Endothelial cell of umbilical vein (primary cell): Measurements from ENCODE around the gene KCNA2. TPM values are rescaled to one million over a fixed set of nuclear protein-coding genes. Genes with fewer than 3 reads are reported as not detected.

Source experiments
- BruUV-seq: library from RNA; stranded (reverse); fragments of 400-500 nt; replicated peaks from 2 replicates; lab custom pipeline; 2021; lab: Mats Ljungman, UMichigan
- CTCF ChIA-PET: fragments of 300-600, 350-600 bp; sonication (Branson Sonifier 250); formaldehyde crosslinking; loops from one replicate; lab custom pipeline; 2021; ENCODE audit warnings: antibody characterized with exemption, inconsistent platforms; lab: Charles Lee
- POLR2A ChIA-PET: fragments of 300-600, 350-600 bp; sonication (Branson Sonifier 250); formaldehyde crosslinking; loops from one replicate; lab custom pipeline; 2021; ENCODE audit warnings: antibody characterized with exemption, inconsistent platforms; lab: Charles Lee
- DNase-seq: peaks from one replicate; pipeline ENCODE4 v3.0.0-alpha.2; 2011; ENCODE audit warnings: low read depth, low spot score
- FAIRE-seq: peaks from 2 replicates; lab custom pipeline; 2011; peaks lifted over from hg19 to GRCh38; lab: Jason Lieb, UNC
- H2AFZ ChIP-seq: 2 replicates; pipeline ENCODE4 v1.6.0; 2012; ENCODE audit warnings: low read depth, low read length, control low read depth, inconsistent platforms
- H3K27ac ChIP-seq: 2 replicates; pipeline ENCODE4 v1.5.1; 2011; ENCODE audit warnings: low read depth, mild to moderate bottlenecking, control low read depth, low read length, moderate library complexity; ENCODE audit not compliant: insufficient read depth
- H3K27me3 ChIP-seq, 2 experiments: 2 replicates each; pipeline versions ENCODE4 v1.6.0 to v1.6.1; 2011; ENCODE audit warnings: low read length in 2 of 2, mixed read lengths in 1 of 2; ENCODE audit not compliant: control insufficient read depth in 2 of 2, insufficient read depth in 2 of 2
- H3K36me3 ChIP-seq, 2 experiments: 2 replicates in 1 of 2; 3 replicates in 1 of 2; pipeline ENCODE4 v1.5.1; 2011; ENCODE audit warnings: low read length in 2 of 2, mild to moderate bottlenecking in 1 of 2, moderate library complexity in 1 of 2; ENCODE audit not compliant: control insufficient read depth in 2 of 2, insufficient read depth in 2 of 2; ENCODE audit errors: extremely low read depth in 1 of 2
- H3K4me1 ChIP-seq: 3 replicates; pipeline ENCODE4 v1.5.1; 2011; ENCODE audit warnings: mild to moderate bottlenecking, low read length; ENCODE audit not compliant: control insufficient read depth, insufficient read depth; ENCODE audit errors: extremely low read depth
- H3K4me2 ChIP-seq: 2 replicates; pipeline ENCODE4 v1.6.1; 2011; ENCODE audit warnings: low read length, control low read depth, mixed read lengths; ENCODE audit not compliant: insufficient read depth
- H3K4me3 ChIP-seq, 3 experiments: fragments of 200-600 bp in 1 of 3; sonication (generic), shearing (Covaris generic) in 1 of 3; replicated peaks in 1 of 3; 2 replicates each; pipeline ENCODE4 v1.5.1; 2011 to 2016; ENCODE audit warnings: control low read depth in 3 of 3, low read length in 3 of 3, mild to moderate bottlenecking in 2 of 3, inconsistent platforms in 1 of 3, low read depth in 1 of 3, moderate library complexity in 1 of 3; ENCODE audit not compliant: insufficient read depth in 1 of 3
- H3K79me2 ChIP-seq: 2 replicates; pipeline ENCODE4 v1.6.0; 2012; ENCODE audit warnings: low read length, inconsistent platforms; ENCODE audit not compliant: control insufficient read depth, insufficient read depth
- H3K9ac ChIP-seq: replicated peaks from 2 replicates; pipeline ENCODE3; 2011; ENCODE audit warnings: low read length, control low read depth; ENCODE audit not compliant: insufficient read depth; ENCODE audit errors: extremely low read depth
- H3K9me1 ChIP-seq: replicated peaks from 3 replicates; pipeline ENCODE4 v1.6.0; 2011; ENCODE audit warnings: mild to moderate bottlenecking, low read length; ENCODE audit not compliant: control insufficient read depth, insufficient read depth; ENCODE audit errors: extremely low read depth
- H3K9me3 ChIP-seq: replicated peaks from 2 replicates; pipeline ENCODE4 v1.5.1; 2012; ENCODE audit warnings: low read length, inconsistent platforms; ENCODE audit not compliant: control insufficient read depth, insufficient read depth
- H4K20me1 ChIP-seq: replicated peaks from 2 replicates; pipeline ENCODE3; 2011; ENCODE audit warnings: mild to moderate bottlenecking, low read length; ENCODE audit not compliant: control insufficient read depth, insufficient read depth; ENCODE audit errors: extremely low read depth
- CTCF ChIP-seq, 2 donors: IDR thresholded peaks; 1 replicate in 1 of 2; 2 replicates in 1 of 2; pipeline ENCODE4 v1.5.1; 2011; ENCODE audit warnings: low read length in 2 of 2, mild to moderate bottlenecking in 2 of 2, moderate library complexity in 2 of 2, control low read depth in 1 of 2, inconsistent platforms in 1 of 2, low read depth in 1 of 2; ENCODE audit not compliant: insufficient read depth in 1 of 2; ENCODE audit errors: extremely low read depth in 1 of 2
- EZH2 ChIP-seq: IDR thresholded peaks from 2 replicates; pipeline ENCODE4 v1.6.1; 2012; ENCODE audit warnings: borderline replicate concordance, low read depth, mild to moderate bottlenecking, moderate library complexity, low read length, inconsistent platforms; ENCODE audit not compliant: severe bottlenecking
- FOS ChIP-seq: IDR thresholded peaks from 2 replicates; pipeline ENCODE4 v1.6.1; 2011; ENCODE audit warnings: mild to moderate bottlenecking, low read length, moderate library complexity, borderline replicate concordance; ENCODE audit not compliant: insufficient read depth
- GATA2 ChIP-seq: IDR thresholded peaks from 2 replicates; pipeline ENCODE4 v1.7.0; 2011; ENCODE audit warnings: low read depth, mild to moderate bottlenecking, moderate library complexity, mixed read lengths, low read length; ENCODE audit not compliant: insufficient read length, insufficient read depth
- JUN ChIP-seq: IDR thresholded peaks from 2 replicates; pipeline ENCODE4 v1.6.1; 2011; ENCODE audit warnings: borderline replicate concordance, low read depth; ENCODE audit not compliant: insufficient read length, insufficient read depth
- MAX ChIP-seq: IDR thresholded peaks from 2 replicates; pipeline ENCODE4 v1.6.1; 2011; ENCODE audit not compliant: insufficient read depth, insufficient read length
- MYC ChIP-seq: IDR thresholded peaks from one replicate; pipeline ENCODE4 v1.6.1; 2011; ENCODE audit warnings: mild to moderate bottlenecking, low read depth, low read length
- POLR2A ChIP-seq: IDR thresholded peaks from 2 replicates; pipeline ENCODE4 v1.6.1; 2012; ENCODE audit warnings: low read depth, mild to moderate bottlenecking, control low read depth, low read length
- POLR2AphosphoS5 ChIP-seq: IDR thresholded peaks from 2 replicates; pipeline ENCODE4 v1.6.1; 2012; ENCODE audit warnings: low read depth, mild to moderate bottlenecking, control low read depth, low read length, moderate library complexity; ENCODE audit not compliant: insufficient read depth
- dilution Hi-C: fragments of 300-500 bp; cut with MboI; formaldehyde crosslinking; loops from one replicate; pipeline ENCODE4 v1.15.0; 2019; ENCODE audit warnings: low sequenced_read_pairs; ENCODE audit not compliant: extremely low pct_ligation_motif_present
- intact Hi-C: fragments of 100-400 bp; cut with micrococcal nuclease; formaldehyde crosslinking; loops from one replicate; pipeline ENCODE4 v1.10.0; 2022
- polyA plus RNA-seq, 4 experiments: library from polyadenylated mRNA; depleted of rRNA in 3 of 4; stranded (reverse) in 3 of 4; unstranded in 1 of 4; fragments of >200 nt; gene quantifications; 2 replicates each; pipeline versions ENCODE4 v1.2.1 to v1.2.3, GENCODE V29; 2011 to 2012; ENCODE audit warnings: missing spikeins in 1 of 4
- total RNA-seq: library from RNA; stranded (reverse); gene quantifications from 2 replicates; pipeline ENCODE4 v1.2.3, GENCODE V29; 2021

Gene KCNA2
- total and polyA plus RNA-seq, 2 donors (not counting 3 experiments of a cell fraction or from before 2014, with no cell fraction given), result not detected

- H3K9ac ChIP-seq, result no peak overlapping the region
- H3K4me1 ChIP-seq, result no peaks in the 10 kb centered on the region
- no peak for FAIRE-seq
- dilution Hi-C loops, result no loop called here
- H3K36me3 ChIP-seq, result no peaks in the 10 kb centered on the region
- no peak for TF ChIP-seq JUN
- no peak for TF ChIP-seq POLR2AphosphoS5
- H3K4me3 ChIP-seq, result no peak overlapping the region
- intact Hi-C loops, result loop anchor here (10.0 kb wide), 1 partner anchor 227 kb away; no protein-coding TSS in a partner anchor
- no peak overlapping the region for H3K27ac ChIP-seq
- no peak overlapping the region for H2AFZ ChIP-seq
- H3K9me1 ChIP-seq, result no peaks in the 10 kb centered on the region
- no peaks in the 10 kb centered on the region for H3K9me3 ChIP-seq
- ChIA-PET POLR2A (no interaction called here), CTCF (no interaction called here)
- no peak overlapping the region for H3K4me2 ChIP-seq
- no TSS peak for BruUV-seq
- H3K27me3 ChIP-seq, result peaks cover 13 to 20% of the 10 kb centered on the region in 2 experiments
- H3K79me2 ChIP-seq, result no peaks in the 10 kb centered on the region
- H4K20me1 ChIP-seq, result no peaks in the 10 kb centered on the region
- DNase-seq, result no peak
Observed at GRCh38 chr1:110557481-110557880, 48.7 kb downstream of the KCNA2 start.

GRCh38 chr1:110556471-110556807 lies 49.7 kb downstream of the KCNA2 start:
- H3K4me1 ChIP-seq, result no peaks in the 10 kb centered on the region
- H3K9me1 ChIP-seq, result no peaks in the 10 kb centered on the region
- no peaks in the 10 kb centered on the region for H3K79me2 ChIP-seq
- H3K4me2 ChIP-seq, result no peak overlapping the region
- CTCF ChIA-PET, result interaction anchor here (1.2 to 2.7 kb wide), 10 partner anchors 8 to 227 kb away, joined by 3 to 10 read pairs (median 4); no protein-coding TSS in a partner anchor
- H2AFZ ChIP-seq, result no peak overlapping the region
- H3K9me3 ChIP-seq, result no peaks in the 10 kb centered on the region
- H3K36me3 ChIP-seq, result no peaks in the 10 kb centered on the region
- FAIRE-seq (no peak), DNase-seq (no peak)
- no peak overlapping the region for H3K27ac ChIP-seq
- no peak overlapping the region for H3K9ac ChIP-seq
- POLR2A ChIA-PET, result no interaction called here
- no TSS peak for BruUV-seq
- dilution Hi-C loops (no loop called here), intact Hi-C loops (loop anchor here (10.0 kb wide), 1 partner anchor 228 kb away; no protein-coding TSS in a partner anchor)
- no peaks in the 10 kb centered on the region for H4K20me1 ChIP-seq
- H3K27me3 ChIP-seq, result peaks cover 13 to 20% of the 10 kb centered on the region in 2 experiments
- H3K4me3 ChIP-seq, result no peak overlapping the region
- no peak for TF ChIP-seq GATA2
- no peak for TF ChIP-seq JUN
- TF ChIP-seq FOS, result no peak
- TF ChIP-seq EZH2, result no peak
- no peak for TF ChIP-seq CTCF (IDR thresholded peaks at IDR 0.05; ENCODE audit: extremely low read depth in 1 of 2, insufficient read depth in 1 of 2, low read depth in 1 of 2, low read length in 2 of 2)
- TF ChIP-seq MYC, result no peak
- no peak for TF ChIP-seq POLR2AphosphoS5
- no peak for TF ChIP-seq POLR2A
- no peak for TF ChIP-seq MAX
